Ecto neural progenitor cell (in vitro differentiated cells): ENCODE measurements around the gene ORC4.
"Not testable (repeated sequence)": the region's sequence is repeated elsewhere in the genome, so short reads cannot be mapped to it uniquely, and the experiment has no call there.

Experiments
- DNase-seq: peaks from one replicate; pipeline ENCODE4 v3.0.0-alpha.2; 2018; ENCODE audit warnings: low spot score

Gene ORC4

GRCh38 chr2:148014616-148015015, 5.9 kb downstream of the ORC4 start:
- DNase-seq: no peak

GRCh38 chr2:148013876-148014275, 6.7 kb downstream of the ORC4 start:
- no peak for DNase-seq

GRCh38 chr2:148008411-148008810, 12.1 kb downstream of the ORC4 start:
- not testable (repeated sequence) for DNase-seq

GRCh38 chr2:148007219-148007900, 13.2 kb downstream of the ORC4 start:
- DNase-seq: no peak

GRCh38 chr2:148006249-148007007, 14.1 kb downstream of the ORC4 start:
- DNase-seq: no peak

- not testable (repeated sequence) for DNase-seq
Measured at GRCh38 chr2:148002420-148002819, 18.1 kb downstream of the ORC4 start.

- DNase-seq: no peak
Measured at GRCh38 chr2:148000095-148000494, 20.4 kb downstream of the ORC4 start.

- DNase-seq: no peak
Measured at GRCh38 chr2:147999126-147999525, 21.4 kb downstream of the ORC4 start.

- no peak for DNase-seq
Measured at GRCh38 chr2:147998203-147998602, 22.3 kb downstream of the ORC4 start.

- no peak for DNase-seq
Measured at GRCh38 chr2:147996828-147997227, 23.7 kb downstream of the ORC4 start.

GRCh38 chr2:147994965-147995364, 25.6 kb downstream of the ORC4 start:
- DNase-seq: not testable (repeated sequence)

- DNase-seq: no peak
Measured at GRCh38 chr2:147989809-147990403, 30.6 kb downstream of the ORC4 start.

GRCh38 chr2:147989102-147989501, 31.4 kb downstream of the ORC4 start:
- DNase-seq: no peak

- no peak for DNase-seq
Measured at GRCh38 chr2:147980940-147981528, 39.5 kb downstream of the ORC4 start.

GRCh38 chr2:147977679-147978078, 42.9 kb downstream of the ORC4 start:
- no peak for DNase-seq

- no peak for DNase-seq
Measured at GRCh38 chr2:147976102-147976501, 44.4 kb downstream of the ORC4 start.

GRCh38 chr2:147968571-147968970, 52.0 kb downstream of the ORC4 start:
- DNase-seq: no peak

- no peak for DNase-seq
Measured at GRCh38 chr2:147952118-147952517, 68.4 kb downstream of the ORC4 start.

GRCh38 chr2:147945660-147946059, 74.9 kb downstream of the ORC4 start:
- no peak for DNase-seq

GRCh38 chr2:147939313-147939712, 81.2 kb downstream of the ORC4 start:
- DNase-seq: no peak

GRCh38 chr2:147937744-147938349, 82.7 kb downstream of the ORC4 start:
- DNase-seq: no peak

GRCh38 chr2:147934881-147935620, 85.5 kb downstream of the ORC4 start:
- DNase-seq: no peak
